Naive thymus-derived CD4-positive, alpha-beta T cell (primary cell): ENCODE measurements around the gene GTPBP6. TPM values are rescaled to one million over a fixed set of nuclear protein-coding genes. Genes with fewer than 3 reads are reported as not detected.

Experiments
- ATAC-seq: fragments of 150-1000 bp; cut with Tn5 transposase; 2 replicates; pipeline ENCODE4 v1.10.0; 2021; ENCODE audit warnings: mild to moderate bottlenecking, moderate library complexity
- CTCF ChIA-PET: fragments of 350-600 bp; sonication (Branson Sonifier 250); formaldehyde crosslinking; loops from one replicate; lab custom pipeline; 2021; ENCODE audit warnings: antibody characterized with exemption; lab: Charles Lee
- POLR2A ChIA-PET: fragments of 350-600 bp; sonication (Branson Sonifier 250); formaldehyde crosslinking; loops from one replicate; lab custom pipeline; 2021; ENCODE audit warnings: antibody characterized with exemption, inconsistent platforms; lab: Charles Lee
- DNase-seq, 9 donors: peaks; one replicate each; pipeline versions ENCODE4 v3.0.0 to v3.0.0-alpha.2; 2020 to 2022; ENCODE audit warnings: mixed read lengths in 1 of 9
- H3K27ac ChIP-seq: one replicate; pipeline ENCODE4 v1.7.0; 2013; ENCODE audit warnings: mild to moderate bottlenecking, low read depth, low read length, moderate library complexity
- H3K27me3 ChIP-seq, 2 donors: one replicate each; pipeline ENCODE4 v1.7.0; 2013; ENCODE audit warnings: low read length in 2 of 2, mild to moderate bottlenecking in 2 of 2, moderate library complexity in 2 of 2; ENCODE audit not compliant: control insufficient read depth in 2 of 2, insufficient read depth in 2 of 2
- H3K36me3 ChIP-seq, 3 experiments: 1 replicate in 2 of 3; 2 replicates in 1 of 3; pipeline ENCODE4 v1.7.0; 2013; ENCODE audit warnings: low read length in 3 of 3, mild to moderate bottlenecking in 3 of 3, moderate library complexity in 1 of 3; ENCODE audit not compliant: insufficient read depth in 3 of 3, control insufficient read depth in 2 of 3
- H3K4me1 ChIP-seq, 2 donors: one replicate each; pipeline ENCODE4 v1.7.0; 2013; ENCODE audit warnings: low read length in 2 of 2, mild to moderate bottlenecking in 2 of 2, moderate library complexity in 1 of 2; ENCODE audit not compliant: control insufficient read depth in 2 of 2, insufficient read depth in 2 of 2
- H3K4me3 ChIP-seq: 2 replicates; pipeline ENCODE4 v1.7.0; 2013; ENCODE audit warnings: mild to moderate bottlenecking, low read length
- H3K9me3 ChIP-seq, 3 experiments: 1 replicate in 2 of 3; 2 replicates in 1 of 3; pipeline ENCODE4 v1.7.0; 2013; ENCODE audit warnings: low read length in 3 of 3; ENCODE audit not compliant: control insufficient read depth in 2 of 3
- H3K27ac Mint-ChIP-seq, 9 donors: one replicate each; pipeline ENCODE4 v1.8.0; 2020 to 2022; ENCODE audit warnings: mixed read lengths in 9 of 9, mild to moderate bottlenecking in 8 of 9, moderate library complexity in 5 of 9, inconsistent platforms in 2 of 9
- H3K27me3 Mint-ChIP-seq, 5 donors: one replicate each; pipeline ENCODE4 v1.8.0; 2021 to 2022; ENCODE audit warnings: mixed read lengths in 5 of 5, mild to moderate bottlenecking in 1 of 5
- H3K36me3 Mint-ChIP-seq, 5 donors: one replicate each; pipeline ENCODE4 v1.8.0; 2020 to 2022; ENCODE audit warnings: mixed read lengths in 5 of 5, mild to moderate bottlenecking in 3 of 5, inconsistent platforms in 1 of 5
- H3K4me1 Mint-ChIP-seq, 7 donors: one replicate each; pipeline ENCODE4 v1.8.0; 2020 to 2022; ENCODE audit warnings: mixed read lengths in 7 of 7, mild to moderate bottlenecking in 3 of 7, inconsistent platforms in 1 of 7
- H3K4me3 Mint-ChIP-seq, 10 donors: one replicate each; pipeline ENCODE4 v1.8.0; 2020 to 2022; ENCODE audit warnings: mild to moderate bottlenecking in 10 of 10, mixed read lengths in 10 of 10, moderate library complexity in 6 of 10, inconsistent platforms in 2 of 10
- H3K9me3 Mint-ChIP-seq, 11 donors: one replicate each; pipeline ENCODE4 v1.8.0; 2020 to 2022; ENCODE audit warnings: mixed read lengths in 11 of 11, mild to moderate bottlenecking in 4 of 11, inconsistent platforms in 1 of 11, moderate library complexity in 1 of 11
- intact Hi-C, 2 donors: fragments of 100-400 bp; cut with micrococcal nuclease; formaldehyde crosslinking; loops; one replicate each; pipeline ENCODE4 v1.15.1; 2023
- polyA plus RNA-seq, 2 donors: library from polyadenylated mRNA; unstranded; fragments of 300-500 nt; fragmentation: Illumina TruSeq; gene quantifications; one replicate each; pipeline ENCODE4 v1.2.3, GENCODE V29; 2021
- total RNA-seq, 6 experiments: library from RNA in 5 of 6; stranded (reverse) in 5 of 6; gene quantifications; 1 replicate in 5 of 6; 2 replicates in 1 of 6; pipeline ENCODE4 v1.2.3 and lab custom pipeline; 2021 to 2026

GTPBP6 gene
- total and polyA plus RNA-seq, 7 experiments from 2014 or later = 38.9 to 95.2 (median 73.9) TPM

- Histone ChIP-seq H3K4me1 (peaks cover 0 to 19% of the 10 kb centered on the region in 2 donors), H3K9me3 (peaks cover 0 to 35% (median 4%) of the 10 kb centered on the region in 3 experiments), H3K36me3 (peaks cover 0 to 15% (median 0%) of the 10 kb centered on the region in 3 experiments), H3K27me3 (no peaks in the 10 kb centered on the region), H3K4me3 (no peak overlapping the region), H3K27ac (peak overlapping the region; percentile 71)
- peaks cover 9 to 56% (median 35%) of the 10 kb centered on the region in 5 donors for H3K36me3 Mint-ChIP-seq
- no peaks in the 10 kb centered on the region for H3K27me3 Mint-ChIP-seq
- H3K27ac Mint-ChIP-seq = peak overlapping the region; percentile 86 to 99 (median 96)
- peaks cover 16 to 33% (median 30%) of the 10 kb centered on the region in 7 donors for H3K4me1 Mint-ChIP-seq
- H3K9me3 Mint-ChIP-seq = peaks cover 0 to 36% (median 15%) of the 10 kb centered on the region in 11 donors
- peak in 1 of 9 donors; percentile 39 for DNase-seq
- ChIA-PET POLR2A (no interaction called here), CTCF (no interaction called here)
- peak; percentile 64 for ATAC-seq
- intact Hi-C loops = loop anchor here (1.0 to 2.0 kb wide), 5 partner anchors 30 to 39 kb away; partner anchors contain the start of genes GTPBP6 (in 2 of the 2) and PPP2R3B (in 1 of the 2)
- peak overlapping the region; percentile 35 to 81 (median 72) for H3K4me3 Mint-ChIP-seq
Observed at GRCh38 chrX:357035-357692, 38.6 kb upstream of the GTPBP6 start.

GRCh38 chrX:356385-357034, 37.9 kb upstream of the GTPBP6 start:
- peaks cover 0 to 32% (median 14%) of the 10 kb centered on the region in 11 donors for H3K9me3 Mint-ChIP-seq
- H3K9me3 ChIP-seq = peaks cover 0 to 32% (median 4%) of the 10 kb centered on the region in 3 experiments
- no peak for ATAC-seq
- H3K27ac ChIP-seq = peak overlapping the region; percentile 71
- no peaks in the 10 kb centered on the region for H3K27me3 Mint-ChIP-seq
- H3K36me3 Mint-ChIP-seq = peaks cover 9 to 51% (median 32%) of the 10 kb centered on the region in 5 donors
- peaks cover 0 to 19% of the 10 kb centered on the region in 2 donors for H3K4me1 ChIP-seq
- no peaks in the 10 kb centered on the region for H3K27me3 ChIP-seq
- CTCF ChIA-PET = no interaction called here
- H3K27ac Mint-ChIP-seq = peak overlapping the region; percentile 86 to 99 (median 96)
- H3K4me1 Mint-ChIP-seq = peaks cover 16 to 33% (median 30%) of the 10 kb centered on the region in 7 donors
- intact Hi-C loops = loop anchor here (1.0 to 2.0 kb wide), 5 partner anchors 30 to 38 kb away; partner anchors contain the start of genes GTPBP6 (in 2 of the 2) and PPP2R3B (in 1 of the 2)
- peaks cover 0 to 15% (median 0%) of the 10 kb centered on the region in 3 experiments for H3K36me3 ChIP-seq
- DNase-seq = no peak
- H3K4me3 ChIP-seq = no peak overlapping the region
- H3K4me3 Mint-ChIP-seq = peak overlapping the region in 9 of 10 donors; percentile 52 to 81 (median 72)
- POLR2A ChIA-PET = no interaction called here

- Histone ChIP-seq H3K27ac (no peak overlapping the region), H3K36me3 (peaks cover 0 to 6% (median 0%) of the 10 kb centered on the region in 3 experiments), H3K27me3 (no peaks in the 10 kb centered on the region), H3K4me1 (peaks cover 0 to 19% of the 10 kb centered on the region in 2 donors), H3K9me3 (peaks cover 0 to 22% (median 4%) of the 10 kb centered on the region in 3 experiments), H3K4me3 (no peak overlapping the region)
- ChIA-PET CTCF (no interaction called here), POLR2A (no interaction called here)
- Mint-ChIP-seq H3K4me1 (peaks cover 16 to 33% (median 30%) of the 10 kb centered on the region in 7 donors), H3K4me3 (peak overlapping the region in 3 of 10 donors; percentile 6 to 35 (median 32)), H3K9me3 (peaks cover 0 to 26% (median 12%) of the 10 kb centered on the region in 11 donors), H3K36me3 (peaks cover 9 to 45% (median 27%) of the 10 kb centered on the region in 5 donors), H3K27ac (peak overlapping the region in 7 of 9 donors; percentile 29 to 94 (median 75)), H3K27me3 (no peaks in the 10 kb centered on the region)
- ATAC-seq (no peak), DNase-seq (no peak)
- intact Hi-C loops = loop anchor here in 1 of 2 donors (2.0 kb wide), 2 partner anchors 31 to 37 kb away; partner anchors contain the start of genes GTPBP6 and PPP2R3B
Observed at GRCh38 chrX:355329-356050, 36.9 kb upstream of the GTPBP6 start.

- no peak overlapping the region for H3K4me3 Mint-ChIP-seq
- Histone ChIP-seq H3K4me1 (peaks cover 0 to 19% of the 10 kb centered on the region in 2 donors), H3K9me3 (peaks cover 0 to 8% (median 0%) of the 10 kb centered on the region in 3 experiments), H3K27ac (no peak overlapping the region), H3K27me3 (no peaks in the 10 kb centered on the region), H3K36me3 (no peaks in the 10 kb centered on the region), H3K4me3 (no peak overlapping the region)
- H3K9me3 Mint-ChIP-seq = peaks cover 0 to 12% (median 10%) of the 10 kb centered on the region in 11 donors
- DNase-seq (no peak), ATAC-seq (no peak)
- ChIA-PET CTCF (no interaction called here), POLR2A (no interaction called here)
- peak overlapping the region in 1 of 9 donors; percentile 94 for H3K27ac Mint-ChIP-seq
- peaks cover 16 to 34% (median 30%) of the 10 kb centered on the region in 7 donors for H3K4me1 Mint-ChIP-seq
- H3K27me3 Mint-ChIP-seq = no peaks in the 10 kb centered on the region
- peaks cover 9 to 44% (median 15%) of the 10 kb centered on the region in 5 donors for H3K36me3 Mint-ChIP-seq
- intact Hi-C loops = no loop called here
Observed at GRCh38 chrX:353566-354535, 35.3 kb upstream of the GTPBP6 start.

GRCh38 chrX:352582-353314, 34.2 kb upstream of the GTPBP6 start:
- peaks cover 14 to 36% (median 28%) of the 10 kb centered on the region in 7 donors for H3K4me1 Mint-ChIP-seq
- peak overlapping the region in 2 of 9 donors; percentile 59 to 62 for H3K27ac Mint-ChIP-seq
- H3K4me1 ChIP-seq = peaks cover 0 to 15% of the 10 kb centered on the region in 2 donors
- ChIA-PET POLR2A (no interaction called here), CTCF (no interaction called here)
- no peaks in the 10 kb centered on the region for H3K27me3 ChIP-seq
- DNase-seq (no peak), ATAC-seq (no peak)
- intact Hi-C loops = no loop called here
- H3K4me3 Mint-ChIP-seq = peak overlapping the region in 1 of 10 donors; percentile 41
- H3K27me3 Mint-ChIP-seq = no peaks in the 10 kb centered on the region
- peaks cover 8 to 42% (median 13%) of the 10 kb centered on the region in 5 donors for H3K36me3 Mint-ChIP-seq
- H3K27ac ChIP-seq = no peak overlapping the region
- H3K9me3 ChIP-seq = no peaks in the 10 kb centered on the region
- H3K4me3 ChIP-seq = no peak overlapping the region
- H3K36me3 ChIP-seq = no peaks in the 10 kb centered on the region
- peaks cover 0 to 9% (median 7%) of the 10 kb centered on the region in 11 donors for H3K9me3 Mint-ChIP-seq
